Measurements from ENCODE around the gene GPR132. TPM values are rescaled to one million over a fixed set of nuclear protein-coding genes. Genes with fewer than 3 reads are reported as not detected.

Gene GPR132
- total and polyA plus RNA-seq, 9 of the 15 experiments (the other 6 are each of a cell fraction or from before 2014, with no cell fraction given) = 0.01 to 1.1 (median 0.25) TPM; not detected in 1

- no peak for TF ChIP-seq EHMT2 (IDR thresholded peaks at IDR 0.05)
- no peak for TF ChIP-seq FOS (IDR thresholded peaks at IDR 0.05; ENCODE audit: extremely low read depth, insufficient read length)
- TF ChIP-seq HOXB6 (CRISPR knock-in tag; IDR thresholded peaks at IDR 0.05; ENCODE audit: borderline replicate concordance) = no peak
- TF ChIP-seq ZNF354B (CRISPR knock-in tag; IDR thresholded peaks at IDR 0.05) = no peak
- no peak for TF ChIP-seq CBX2 (IDR thresholded peaks at IDR 0.05; ENCODE audit: insufficient read depth, low read length, poor library complexity, severe bottlenecking)
- no peak for TF ChIP-seq ZFX (CRISPR knock-in tag; IDR thresholded peaks at IDR 0.05)
- no peak for TF ChIP-seq NCOA1 (IDR thresholded peaks at IDR 0.05; ENCODE audit: low read depth)
- no peak for TF ChIP-seq HBP1 (CRISPR knock-in tag; IDR thresholded peaks at IDR 0.05)
- TF ChIP-seq NR3C1 (CRISPR knock-in tag; IDR thresholded peaks at IDR 0.05) = no peak
- TF ChIP-seq, protein P1, sequence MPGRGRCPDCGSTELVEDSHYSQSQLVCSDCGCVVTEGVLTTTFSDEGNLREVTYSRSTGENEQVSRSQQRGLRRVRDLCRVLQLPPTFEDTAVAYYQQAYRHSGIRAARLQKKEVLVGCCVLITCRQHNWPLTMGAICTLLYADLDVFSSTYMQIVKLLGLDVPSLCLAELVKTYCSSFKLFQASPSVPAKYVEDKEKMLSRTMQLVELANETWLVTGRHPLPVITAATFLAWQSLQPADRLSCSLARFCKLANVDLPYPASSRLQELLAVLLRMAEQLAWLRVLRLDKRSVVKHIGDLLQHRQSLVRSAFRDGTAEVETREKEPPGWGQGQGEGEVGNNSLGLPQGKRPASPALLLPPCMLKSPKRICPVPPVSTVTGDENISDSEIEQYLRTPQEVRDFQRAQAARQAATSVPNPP (IDR thresholded peaks at IDR 0.05; ENCODE audit: borderline replicate concordance, insufficient read depth, insufficient read length) = no peak
- no peak for TF ChIP-seq ZNF695 (CRISPR knock-in tag; IDR thresholded peaks at IDR 0.05)
- TF ChIP-seq RFX5 (IDR thresholded peaks at IDR 0.05; ENCODE audit: low read depth, low read length) = no peak
- no peak for TF ChIP-seq OTX1 (CRISPR knock-in tag; IDR thresholded peaks at IDR 0.05)
- TF ChIP-seq, protein P2, sequence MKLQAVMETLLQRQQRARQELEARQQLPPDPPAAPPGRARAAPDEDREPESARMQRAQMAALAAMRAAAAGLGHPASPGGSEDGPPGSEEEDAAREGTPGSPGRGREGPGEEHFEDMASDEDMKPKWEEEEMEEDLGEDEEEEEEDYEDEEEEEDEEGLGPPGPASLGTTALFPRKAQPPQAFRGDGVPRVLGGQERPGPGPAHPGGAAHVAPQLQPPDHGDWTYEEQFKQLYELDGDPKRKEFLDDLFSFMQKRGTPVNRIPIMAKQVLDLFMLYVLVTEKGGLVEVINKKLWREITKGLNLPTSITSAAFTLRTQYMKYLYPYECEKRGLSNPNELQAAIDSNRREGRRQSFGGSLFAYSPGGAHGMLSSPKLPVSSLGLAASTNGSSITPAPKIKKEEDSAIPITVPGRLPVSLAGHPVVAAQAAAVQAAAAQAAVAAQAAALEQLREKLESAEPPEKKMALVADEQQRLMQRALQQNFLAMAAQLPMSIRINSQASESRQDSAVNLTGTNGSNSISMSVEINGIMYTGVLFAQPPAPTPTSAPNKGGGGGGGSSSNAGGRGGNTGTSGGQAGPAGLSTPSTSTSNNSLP (IDR thresholded peaks at IDR 0.05; ENCODE audit: borderline replicate concordance, low read depth, low read length) = no peak
- TF ChIP-seq, protein P3, sequence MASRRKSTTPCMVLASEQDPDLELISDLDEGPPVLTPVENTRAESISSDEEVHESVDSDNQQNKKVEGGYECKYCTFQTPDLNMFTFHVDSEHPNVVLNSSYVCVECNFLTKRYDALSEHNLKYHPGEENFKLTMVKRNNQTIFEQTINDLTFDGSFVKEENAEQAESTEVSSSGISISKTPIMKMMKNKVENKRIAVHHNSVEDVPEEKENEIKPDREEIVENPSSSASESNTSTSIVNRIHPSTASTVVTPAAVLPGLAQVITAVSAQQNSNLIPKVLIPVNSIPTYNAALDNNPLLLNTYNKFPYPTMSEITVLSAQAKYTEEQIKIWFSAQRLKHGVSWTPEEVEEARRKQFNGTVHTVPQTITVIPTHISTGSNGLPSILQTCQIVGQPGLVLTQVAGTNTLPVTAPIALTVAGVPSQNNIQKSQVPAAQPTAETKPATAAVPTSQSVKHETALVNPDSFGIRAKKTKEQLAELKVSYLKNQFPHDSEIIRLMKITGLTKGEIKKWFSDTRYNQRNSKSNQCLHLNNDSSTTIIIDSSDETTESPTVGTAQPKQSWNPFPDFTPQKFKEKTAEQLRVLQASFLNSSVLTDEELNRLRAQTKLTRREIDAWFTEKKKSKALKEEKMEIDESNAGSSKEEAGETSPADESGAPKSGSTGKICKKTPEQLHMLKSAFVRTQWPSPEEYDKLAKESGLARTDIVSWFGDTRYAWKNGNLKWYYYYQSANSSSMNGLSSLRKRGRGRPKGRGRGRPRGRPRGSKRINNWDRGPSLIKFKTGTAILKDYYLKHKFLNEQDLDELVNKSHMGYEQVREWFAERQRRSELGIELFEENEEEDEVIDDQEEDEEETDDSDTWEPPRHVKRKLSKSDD (conservative IDR thresholded peaks at IDR 0.05; ENCODE audit: low read length) = no peak
- TF ChIP-seq SMARCA4 (IDR thresholded peaks at IDR 0.05) = no peak
- no peak for TF ChIP-seq SPI1 (IDR thresholded peaks at IDR 0.05; ENCODE audit: borderline replicate concordance, low read depth, low read length)
- TF ChIP-seq TRIM25 (IDR thresholded peaks at IDR 0.05; ENCODE audit: borderline replicate concordance) = no peak
- TF ChIP-seq DLX4 (CRISPR knock-in tag; IDR thresholded peaks at IDR 0.05) = no peak
Measured at GRCh38 chr14:105045710-105046326, 19.4 kb downstream of the GPR132 start (continued).

Data from K562 (cell line).